BE2C (cell line): ENCODE results near the gene CDK17.

Experiments
- DNase-seq: peaks from one replicate; pipeline ENCODE4 v3.0.0-alpha.2; 2020
- H3K27me3 ChIP-seq: fragments of 250-450 bp; sonication (Bioruptor Pico); 2 replicates; pipeline ENCODE4 v1.5.1; 2020; ENCODE audit warnings: mild to moderate bottlenecking
- H3K36me3 ChIP-seq: fragments of 250-450 bp; sonication (Bioruptor Pico); 2 replicates; pipeline ENCODE4 v1.5.1; 2020; ENCODE audit warnings: mild to moderate bottlenecking
- H3K4me1 ChIP-seq: fragments of 250-450 bp; sonication (Bioruptor Pico); 2 replicates; pipeline ENCODE4 v1.5.1; 2020
- H3K4me3 ChIP-seq: 2 replicates; pipeline ENCODE4 v1.5.1; 2011; ENCODE audit warnings: low read depth, low read length
- H3K9me3 ChIP-seq: fragments of 250-450 bp; sonication (Bioruptor Pico); 2 replicates; pipeline ENCODE4 v1.5.1; 2020
- CTCF ChIP-seq: IDR thresholded peaks from 2 replicates; pipeline ENCODE4 v1.5.1; 2012; ENCODE audit warnings: mild to moderate bottlenecking, low read depth, low read length

The CDK17 gene

GRCh38 chr12:96238336-96239047 is 161.7 kb downstream of the CDK17 start:
- DNase-seq, result no peak
- Histone ChIP-seq H3K4me1 (peaks cover 34% of the 10 kb centered on the region), H3K27me3 (no peaks in the 10 kb centered on the region), H3K9me3 (no peaks in the 10 kb centered on the region), H3K4me3 (no peak overlapping the region), H3K36me3 (no peaks in the 10 kb centered on the region; the same call in 1 of the 2 replicates)
- TF ChIP-seq CTCF, result no peak

- Histone ChIP-seq H3K27me3 (no peaks in the 10 kb centered on the region), H3K4me1 (peaks cover 38% of the 10 kb centered on the region), H3K9me3 (no peaks in the 10 kb centered on the region), H3K4me3 (no peak overlapping the region), H3K36me3 (no peaks in the 10 kb centered on the region; the same call in 1 of the 2 replicates)
- no peak for DNase-seq
- TF ChIP-seq CTCF, result no peak
Measured at GRCh38 chr12:96237465-96238077, 162.7 kb downstream of the CDK17 start.

- Histone ChIP-seq H3K36me3 (no peaks in the 10 kb centered on the region; the same call in 1 of the 2 replicates), H3K4me3 (no peak overlapping the region), H3K4me1 (peaks cover 33% of the 10 kb centered on the region), H3K9me3 (no peaks in the 10 kb centered on the region), H3K27me3 (no peaks in the 10 kb centered on the region)
- no peak for TF ChIP-seq CTCF
- DNase-seq, result no peak
Measured at GRCh38 chr12:96237035-96237434, 163.2 kb downstream of the CDK17 start.

GRCh38 chr12:96236221-96236822 is 163.9 kb downstream of the CDK17 start:
- Histone ChIP-seq H3K36me3 (no peaks in the 10 kb centered on the region; the same call in 1 of the 2 replicates), H3K4me3 (no peak overlapping the region), H3K9me3 (no peaks in the 10 kb centered on the region), H3K27me3 (no peaks in the 10 kb centered on the region), H3K4me1 (peaks cover 31% of the 10 kb centered on the region)
- DNase-seq, result no peak
- TF ChIP-seq CTCF, result no peak

GRCh38 chr12:96235484-96235826 is 164.8 kb downstream of the CDK17 start:
- Histone ChIP-seq H3K4me1 (peaks cover 24% of the 10 kb centered on the region), H3K4me3 (no peak overlapping the region)
- DNase-seq, result no peak

More at GRCh38 chr12:96235484-96235826, 164.8 kb downstream of the CDK17 start:
- no peaks in the 10 kb centered on the region; the same call in 1 of the 2 replicates for H3K36me3 ChIP-seq
- no peak for TF ChIP-seq CTCF
- no peaks in the 10 kb centered on the region for H3K27me3 ChIP-seq
- H3K9me3 ChIP-seq, result no peaks in the 10 kb centered on the region
